ENCODE data around the gene ZBTB16. TPM values are rescaled to one million over a fixed set of nuclear protein-coding genes. Genes with fewer than 3 reads are reported as not detected.

Gene ZBTB16
- polyA plus RNA-seq, 1 donor (not counting 4 experiments of a cell fraction or from before 2014, with no cell fraction given): 0.18 TPM

GRCh38 chr11:114297806-114298709, 238.5 kb downstream of the ZBTB16 start:
- no peak overlapping the region for H3K4me2 ChIP-seq (ENCODE audit: control insufficient read depth, extremely low read depth, insufficient read depth, low read depth, low read length)
- H3K9me1 ChIP-seq (ENCODE audit: control insufficient read depth, extremely low read depth, insufficient read depth, low read length): no peaks in the 10 kb centered on the region
- no peak overlapping the region for H3K27ac ChIP-seq (ENCODE audit: control insufficient read depth, insufficient read depth, low read length)
- DNase-seq (ENCODE audit: low read depth, low spot score) (no peak), FAIRE-seq (no peak)
- H3K9me3 ChIP-seq (ENCODE audit: control insufficient read depth, low read depth, low read length): no peaks in the 10 kb centered on the region
- H3K79me2 ChIP-seq (ENCODE audit: control insufficient read depth, insufficient read depth, low read length): no peaks in the 10 kb centered on the region
- no peaks in the 10 kb centered on the region for H3K27me3 ChIP-seq (ENCODE audit: control insufficient read depth, extremely low read depth, insufficient read depth, low read length)
- H3K36me3 ChIP-seq (ENCODE audit: control insufficient read depth in 2 of 2, extremely low read depth in 1 of 2, insufficient read depth in 2 of 2, low read length in 2 of 2): no peaks in the 10 kb centered on the region
- TF ChIP-seq CTCF (optimal IDR thresholded peaks at IDR 0.05 in 1 of 3, IDR thresholded peaks at IDR 0.05 in 1 of 3, conservative IDR thresholded peaks at IDR 0.05 in 1 of 3; ENCODE audit: extremely low read depth in 1 of 3, insufficient read depth in 2 of 3, low read length in 3 of 3) (no peak), EZH2 (IDR thresholded peaks at IDR 0.05; ENCODE audit: low read length) (no peak)
- no peak overlapping the region for H3K9ac ChIP-seq (ENCODE audit: control insufficient read depth, extremely low read depth, insufficient read depth, low read length)
- no peak overlapping the region for H2AFZ ChIP-seq (ENCODE audit: control insufficient read depth, low read length)
- dilution Hi-C loops (cut with MboI; ENCODE audit: extremely low pct_ligation_motif_present, low sequenced_read_pairs): no loop called here
- H3K4me1 ChIP-seq (ENCODE audit: control insufficient read depth, extremely low read depth, insufficient read depth, low read length): no peaks in the 10 kb centered on the region
- no peak overlapping the region for H3K4me3 ChIP-seq (ENCODE audit: control insufficient read depth in 2 of 3, extremely low read depth in 1 of 3, insufficient read depth in 2 of 3, low read depth in 1 of 3, low read length in 3 of 3)
- no peaks in the 10 kb centered on the region for H4K20me1 ChIP-seq (ENCODE audit: control insufficient read depth, extremely low read depth, insufficient read depth, low read length)

- Histone ChIP-seq H3K9me3 (ENCODE audit: control insufficient read depth, low read depth, low read length) (no peaks in the 10 kb centered on the region), H4K20me1 (ENCODE audit: control insufficient read depth, extremely low read depth, insufficient read depth, low read length) (no peaks in the 10 kb centered on the region), H3K27ac (ENCODE audit: control insufficient read depth, insufficient read depth, low read length) (no peak overlapping the region), H3K9ac (ENCODE audit: control insufficient read depth, extremely low read depth, insufficient read depth, low read length) (no peak overlapping the region), H2AFZ (ENCODE audit: control insufficient read depth, low read length) (no peak overlapping the region), H3K79me2 (ENCODE audit: control insufficient read depth, insufficient read depth, low read length) (no peaks in the 10 kb centered on the region), H3K4me3 (ENCODE audit: control insufficient read depth in 2 of 3, extremely low read depth in 1 of 3, insufficient read depth in 2 of 3, low read depth in 1 of 3, low read length in 3 of 3) (no peak overlapping the region), H3K4me2 (ENCODE audit: control insufficient read depth, extremely low read depth, insufficient read depth, low read depth, low read length) (no peak overlapping the region), H3K36me3 (ENCODE audit: control insufficient read depth in 2 of 2, extremely low read depth in 1 of 2, insufficient read depth in 2 of 2, low read length in 2 of 2) (no peaks in the 10 kb centered on the region), H3K27me3 (ENCODE audit: control insufficient read depth, extremely low read depth, insufficient read depth, low read length) (no peaks in the 10 kb centered on the region), H3K9me1 (ENCODE audit: control insufficient read depth, extremely low read depth, insufficient read depth, low read length) (no peaks in the 10 kb centered on the region), H3K4me1 (ENCODE audit: control insufficient read depth, extremely low read depth, insufficient read depth, low read length) (no peaks in the 10 kb centered on the region)
- no peak for TF ChIP-seq EZH2 (IDR thresholded peaks at IDR 0.05; ENCODE audit: low read length)
- no peak for TF ChIP-seq CTCF (optimal IDR thresholded peaks at IDR 0.05 in 1 of 3, IDR thresholded peaks at IDR 0.05 in 1 of 3, conservative IDR thresholded peaks at IDR 0.05 in 1 of 3; ENCODE audit: extremely low read depth in 1 of 3, insufficient read depth in 2 of 3, low read length in 3 of 3)
- no peak for DNase-seq (ENCODE audit: low read depth, low spot score)
- dilution Hi-C loops (cut with MboI; ENCODE audit: extremely low pct_ligation_motif_present, low sequenced_read_pairs): no loop called here
- no peak for FAIRE-seq
Measured at GRCh38 chr11:114298710-114299109, 239.2 kb downstream of the ZBTB16 start.

Other genes with a start within 250 kb of the ZBTB16 start
- gene USP28, start 184.1 kb upstream of the ZBTB16 start, polyA plus RNA-seq: 24.1 to 37.4 TPM (median 31.0 TPM) in 3 replicates
- gene HTR3B, start 154.9 kb upstream of the ZBTB16 start, polyA plus RNA-seq: not detected in 3 replicates
- not detected in 3 replicates for gene HTR3A, start 84.6 kb upstream of the ZBTB16 start, polyA plus RNA-seq
- gene NNMT, start 236.7 kb downstream of the ZBTB16 start, polyA plus RNA-seq: 0.13 to 0.58 TPM (median 0.16 TPM) in 3 replicates